GM21423 (cell line): ENCODE results near the gene CADPS2.

ENCODE experiments used
- ATAC-seq: cut with Tn5 transposase; IDR thresholded peaks from one replicate; pipeline ENCODE4 v1.9.1; 2021; ENCODE audit warnings: mild to moderate bottlenecking, moderate library complexity; ENCODE audit not compliant: unreplicated experiment

The CADPS2 gene

DNA sequence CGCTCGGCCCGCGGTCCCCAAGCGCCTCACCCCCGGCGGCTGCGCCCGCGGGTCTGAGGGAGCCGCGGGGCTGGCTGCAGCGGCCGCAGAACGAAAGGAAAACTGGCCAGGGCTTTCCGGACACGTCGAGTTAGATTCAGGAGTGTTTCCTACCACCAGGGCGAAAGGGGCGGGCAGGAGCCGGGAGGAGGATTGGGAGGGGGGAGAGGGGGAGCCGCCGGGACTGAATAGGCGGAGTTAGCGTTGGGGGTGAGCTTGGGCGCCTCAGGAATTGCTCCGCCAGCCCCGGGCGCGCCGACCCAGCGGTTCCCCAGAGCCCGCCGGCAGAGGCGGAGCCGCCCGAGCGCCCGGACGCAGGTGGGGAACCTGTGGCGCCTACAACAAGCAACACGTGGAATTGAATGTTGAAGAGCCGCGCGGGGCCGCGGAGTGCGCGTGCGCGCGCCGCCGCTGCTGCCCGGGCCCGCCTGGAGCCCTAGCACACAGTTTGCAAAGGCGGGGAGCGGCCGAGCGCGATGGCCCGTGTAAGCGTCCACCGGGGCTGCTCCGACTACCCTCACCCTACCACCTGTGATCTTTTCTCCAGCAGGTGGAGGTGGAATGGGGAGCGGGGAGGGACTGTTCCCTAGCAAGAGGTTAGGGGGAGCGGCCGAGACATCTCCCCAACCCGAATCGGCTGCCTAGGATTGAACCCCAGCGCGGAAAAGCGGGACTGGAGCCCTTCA lies at the start of gene CADPS2:
Gene CADPS2 (minus strand): TSS at position 104 of the 725 bp plus-strand sequence. CDS start 123 bp downstream, outside the sequence.
- ATAC-seq: peak; percentile 69

DNA sequence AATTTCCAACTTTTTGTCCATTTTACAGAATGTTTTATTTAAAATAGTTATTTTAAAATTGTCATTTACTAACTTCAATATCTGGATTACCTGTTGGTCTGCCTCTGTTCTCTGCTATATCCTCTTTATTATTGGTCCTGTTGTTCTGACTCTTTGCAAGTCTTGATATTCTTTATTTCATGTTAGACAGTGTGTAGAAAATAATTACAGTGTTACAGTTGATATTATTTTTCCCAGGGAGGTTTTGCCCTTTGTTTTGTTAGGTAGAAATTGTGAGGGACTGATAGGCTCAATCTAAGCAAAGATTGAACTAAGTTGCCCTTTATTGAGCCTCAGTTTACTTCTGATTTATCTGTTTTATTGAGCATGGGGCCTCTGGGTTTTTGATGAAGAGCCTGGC lies 49.4 kb upstream of the CADPS2 start:
- ATAC-seq: no peak

DNA sequence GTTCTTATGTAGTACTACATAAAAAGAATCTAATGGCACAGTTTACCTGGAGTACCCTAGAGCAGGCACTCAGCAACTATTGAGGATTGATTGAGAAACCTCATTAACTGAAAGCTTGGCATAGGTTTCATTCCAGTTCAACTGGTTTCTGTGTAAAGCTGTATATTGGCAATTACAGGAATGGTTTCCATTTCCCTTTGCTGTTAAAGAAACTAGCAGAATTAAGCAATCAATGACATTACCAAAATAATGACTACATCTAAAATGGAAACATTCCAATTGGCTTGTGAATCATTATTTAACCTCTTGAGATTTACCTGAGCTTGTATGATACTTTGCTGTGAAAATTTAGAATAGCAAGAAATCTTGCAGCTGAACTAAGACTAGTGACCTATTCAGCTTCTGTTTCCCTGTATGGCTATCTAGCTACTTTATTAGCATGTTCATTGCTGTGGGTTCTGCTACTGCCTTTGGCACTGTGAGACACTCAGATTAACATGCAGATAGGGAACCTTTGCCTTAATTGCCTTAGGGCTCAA lies 33.5 kb upstream of the CADPS2 start:
- no peak for ATAC-seq

DNA sequence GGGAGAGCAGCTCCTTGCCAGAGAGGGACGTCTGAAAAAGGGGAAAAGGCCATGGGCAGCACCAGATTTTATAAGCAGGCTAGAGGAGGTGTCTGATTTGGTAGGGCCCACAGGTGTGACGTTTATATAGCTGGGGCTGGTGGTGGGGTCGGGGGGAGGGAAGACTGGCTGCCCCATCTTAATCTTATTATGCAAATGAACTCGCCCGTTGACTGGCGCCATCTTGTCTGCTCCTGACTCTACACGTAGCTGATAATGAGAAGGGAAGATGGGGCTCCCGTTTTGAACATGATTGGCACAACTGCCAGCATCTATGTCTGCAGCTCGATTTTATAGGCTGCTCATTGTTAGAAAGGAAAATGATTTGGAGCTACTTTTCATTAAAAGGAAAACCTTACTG lies 28.6 kb upstream of the CADPS2 start:
- ATAC-seq: no peak

DNA sequence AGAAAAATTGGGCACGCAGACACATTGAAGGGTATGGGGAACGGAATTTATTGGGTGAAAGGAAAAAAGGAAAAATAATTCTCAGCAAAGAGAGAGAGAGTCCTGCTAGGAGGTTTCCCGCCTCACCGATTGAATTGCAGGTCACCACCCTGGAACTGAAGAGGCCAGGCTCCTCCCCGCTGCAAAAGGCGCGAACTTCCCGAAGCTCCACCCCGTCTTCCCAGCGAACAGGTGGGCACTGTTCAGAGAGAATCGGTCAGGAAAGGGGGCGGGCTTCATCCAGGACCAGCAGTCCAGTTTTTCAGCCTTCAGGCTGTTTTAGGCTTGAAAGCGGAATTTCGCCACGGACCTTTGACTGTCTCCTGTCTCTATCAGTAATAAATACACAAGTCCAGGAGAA lies 27.3 kb upstream of the CADPS2 start:
- ATAC-seq: no peak

DNA sequence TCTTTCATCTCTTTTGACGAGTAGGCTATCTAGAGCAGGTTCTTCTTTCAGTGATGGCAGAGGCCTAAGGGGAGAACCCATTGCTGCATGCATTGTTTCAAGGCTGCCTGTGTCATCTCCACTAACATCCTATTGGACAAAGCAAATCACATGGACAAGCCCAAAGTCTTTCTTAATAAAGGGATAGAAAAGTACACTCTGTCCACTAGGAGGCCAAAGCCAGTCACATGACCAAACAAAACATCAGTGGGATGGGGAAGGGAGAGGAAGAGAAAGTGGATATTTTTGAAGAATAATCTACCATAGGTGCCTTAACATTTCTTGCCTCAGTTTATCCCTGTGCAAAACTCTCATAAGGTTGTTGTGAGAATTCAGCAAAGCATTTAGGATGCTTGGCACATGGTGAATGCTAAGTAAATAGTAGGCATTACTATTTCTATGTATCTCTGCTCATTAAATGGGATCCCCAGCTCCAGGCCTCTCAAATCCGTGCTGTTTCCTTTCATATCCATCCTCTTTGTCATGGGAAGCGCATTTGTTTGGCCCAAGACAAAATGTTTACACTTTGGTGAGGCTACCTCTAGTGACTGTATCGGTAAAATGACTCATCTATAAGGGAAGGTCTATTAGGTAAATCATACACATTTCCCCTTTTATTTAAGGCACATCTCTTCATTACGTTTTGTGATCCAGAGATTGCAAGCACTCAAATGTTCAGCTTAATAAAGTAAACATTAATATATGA lies 16.7 kb upstream of the CADPS2 start:
- no peak for ATAC-seq

DNA sequence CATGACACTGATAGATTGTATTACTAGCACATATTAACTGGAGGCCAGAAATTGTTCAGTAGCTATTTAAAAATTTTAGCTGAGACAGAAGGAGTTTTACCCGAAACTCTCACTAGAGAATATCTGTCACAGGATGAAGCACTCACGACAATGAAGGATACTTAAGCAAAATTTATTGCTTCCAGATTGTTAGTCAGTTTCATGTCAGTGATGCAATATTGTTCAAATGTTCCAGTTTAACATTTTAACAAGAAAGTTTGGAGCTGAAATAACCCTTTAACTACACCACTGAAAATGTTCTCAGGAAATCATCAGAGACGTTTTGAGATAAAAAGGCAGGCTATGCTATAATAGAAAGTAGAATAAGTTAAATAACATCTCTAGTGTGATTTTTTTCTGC lies 15.0 kb upstream of the CADPS2 start:
- no peak for ATAC-seq

DNA sequence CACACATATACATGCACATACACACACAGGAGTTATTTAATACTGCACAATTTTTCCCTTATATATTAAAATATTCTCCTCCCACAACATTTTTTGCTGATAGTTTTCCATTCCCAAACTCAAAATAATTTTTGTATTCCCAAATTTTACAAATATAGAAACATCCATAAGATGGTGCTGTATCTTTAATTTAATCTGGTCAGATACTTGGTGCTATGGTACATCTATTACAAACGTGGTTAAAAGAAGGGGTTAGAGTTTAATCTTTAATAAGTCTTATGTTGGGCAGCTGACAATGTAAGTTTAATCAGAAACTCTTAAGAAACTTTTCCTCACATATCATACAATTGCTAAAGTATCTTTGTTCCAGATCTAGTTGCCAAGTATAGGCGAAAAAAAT lies 10.2 kb upstream of the CADPS2 start:
- no peak for ATAC-seq

DNA sequence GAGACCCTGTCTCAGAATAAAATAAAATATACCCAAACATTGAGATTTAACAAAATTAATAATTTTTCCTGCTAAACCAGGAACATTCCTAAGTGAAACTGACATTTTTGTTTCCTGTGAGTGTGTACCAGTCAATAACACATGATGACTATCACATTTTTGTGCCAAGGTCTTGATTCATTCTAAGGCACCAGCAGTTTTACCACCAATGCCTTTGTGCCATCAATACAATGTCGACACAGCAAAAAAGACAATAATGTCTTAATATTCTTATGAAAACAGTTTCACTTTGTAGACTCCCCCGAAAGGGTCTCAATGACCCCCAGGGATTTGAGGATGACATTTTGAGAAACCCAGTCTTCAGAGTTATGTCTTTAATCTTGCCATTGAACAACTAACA lies 7.2 kb upstream of the CADPS2 start:
- no peak for ATAC-seq

DNA sequence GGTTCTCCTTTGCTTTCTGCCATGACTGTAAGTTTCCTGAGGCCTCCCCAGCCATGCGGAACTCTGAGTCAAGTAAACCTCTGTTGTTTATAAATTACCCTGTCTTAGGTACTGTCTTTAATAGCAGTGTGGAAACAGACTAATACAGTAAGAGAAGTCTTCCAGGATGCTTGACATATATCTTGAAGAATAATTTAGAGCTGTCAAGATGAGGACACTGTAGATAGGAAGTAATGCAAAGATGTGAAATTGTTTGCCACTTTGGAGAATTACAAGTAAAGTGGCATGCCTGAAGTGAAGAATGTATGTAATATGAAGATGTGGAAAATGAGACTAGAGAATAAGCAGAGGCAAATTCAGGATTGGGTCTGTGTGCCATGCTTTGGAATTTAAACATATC lies 2.9 kb upstream of the CADPS2 start:
- ATAC-seq: no peak

DNA sequence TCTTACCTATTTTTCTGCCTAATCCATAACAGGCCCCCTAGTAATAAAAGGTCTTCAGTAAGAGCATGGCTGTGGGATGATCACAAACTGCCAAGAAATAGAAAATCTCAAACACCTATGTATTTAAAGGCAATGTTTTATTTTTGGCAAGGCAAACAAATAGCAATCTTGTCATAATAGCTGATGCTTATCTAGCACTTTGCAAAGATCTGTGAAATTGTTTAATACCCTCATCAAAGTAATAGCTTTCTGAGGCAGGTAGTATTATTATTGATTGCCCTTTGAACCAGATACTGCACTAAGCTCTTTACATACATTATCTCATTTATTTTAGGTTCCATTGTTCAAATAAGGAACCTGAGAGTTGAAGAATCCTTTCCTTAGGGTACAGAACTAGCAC lies 1.6 kb upstream of the CADPS2 start:
- ATAC-seq: no peak

DNA sequence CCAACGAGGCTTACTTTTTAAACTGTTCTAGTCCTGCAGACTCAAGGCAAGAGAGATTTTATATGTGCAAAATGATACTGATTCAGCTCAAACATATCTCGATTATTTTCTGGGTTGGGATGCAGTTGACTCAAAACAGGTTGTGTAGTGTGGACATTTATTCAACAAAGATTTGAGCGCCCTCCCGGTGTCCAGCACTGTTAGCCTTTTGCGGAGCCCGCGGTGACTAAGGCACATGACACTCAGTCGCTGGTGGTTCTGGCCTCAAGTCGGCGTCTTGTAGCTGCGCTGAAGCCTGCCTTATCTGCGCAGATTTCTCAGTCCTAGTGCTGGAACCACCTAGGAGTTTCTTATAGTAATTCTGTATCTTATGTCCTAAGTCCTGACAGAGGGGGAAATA lies 938 bp upstream of the CADPS2 start:
- no peak for ATAC-seq

DNA sequence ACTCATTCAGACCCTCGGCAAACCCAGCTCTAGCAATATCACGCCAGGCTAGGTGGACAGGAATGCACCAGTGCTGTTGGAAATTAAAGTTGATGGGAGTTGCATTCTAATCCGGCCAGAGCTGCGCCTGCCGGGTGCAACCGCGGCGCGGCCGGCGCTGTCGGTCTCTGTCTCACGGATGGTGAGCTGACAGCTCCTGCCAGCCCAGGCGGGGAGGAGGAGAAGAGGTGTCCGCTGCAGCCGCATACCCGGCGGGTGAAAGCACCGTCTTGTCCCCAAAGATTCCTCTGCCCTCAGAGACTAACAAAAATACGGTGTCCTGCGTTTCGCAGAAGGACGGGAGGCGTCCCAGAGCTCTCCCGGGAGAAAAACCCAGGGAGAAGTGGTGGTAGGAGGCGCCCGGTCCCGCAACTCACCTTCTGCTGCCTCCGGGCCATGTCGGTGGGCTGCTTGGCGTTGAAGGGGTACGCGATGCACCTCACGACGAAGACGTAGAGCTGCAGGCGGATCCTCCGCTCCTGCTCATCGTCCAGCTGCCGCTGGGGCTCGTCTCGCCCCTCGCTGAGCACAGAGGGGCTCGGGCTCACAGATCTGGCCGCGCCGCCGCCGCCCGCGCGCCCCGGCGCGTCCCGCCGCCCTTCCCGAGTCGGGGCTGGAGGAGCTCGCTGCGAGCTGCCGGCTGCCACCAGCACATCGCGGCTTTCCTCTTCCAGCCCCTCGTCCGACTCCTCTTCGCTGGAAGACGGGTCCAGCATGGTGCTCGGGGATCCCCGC lies 490 bp downstream of the CADPS2 start:
- peak; percentile 37 for ATAC-seq

DNA sequence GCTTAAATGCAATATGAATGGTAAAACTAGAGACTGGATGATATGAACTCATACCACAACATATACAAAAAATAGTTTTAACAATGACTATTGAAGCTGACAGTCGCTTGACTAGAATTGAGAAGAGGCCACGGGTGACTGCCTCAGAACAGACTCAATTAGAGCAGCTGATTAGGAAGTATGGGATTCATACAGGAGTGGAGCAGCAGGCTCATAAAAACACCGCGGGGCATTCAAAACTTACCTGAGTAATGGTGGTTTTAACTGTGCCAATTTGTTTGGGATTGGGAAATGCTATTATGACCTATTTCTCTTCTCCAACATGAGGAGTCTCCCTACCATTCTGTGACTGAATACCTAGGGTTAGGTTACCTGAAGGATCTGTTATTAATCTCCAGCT lies 2.1 kb downstream of the CADPS2 start:
- no peak for ATAC-seq

DNA sequence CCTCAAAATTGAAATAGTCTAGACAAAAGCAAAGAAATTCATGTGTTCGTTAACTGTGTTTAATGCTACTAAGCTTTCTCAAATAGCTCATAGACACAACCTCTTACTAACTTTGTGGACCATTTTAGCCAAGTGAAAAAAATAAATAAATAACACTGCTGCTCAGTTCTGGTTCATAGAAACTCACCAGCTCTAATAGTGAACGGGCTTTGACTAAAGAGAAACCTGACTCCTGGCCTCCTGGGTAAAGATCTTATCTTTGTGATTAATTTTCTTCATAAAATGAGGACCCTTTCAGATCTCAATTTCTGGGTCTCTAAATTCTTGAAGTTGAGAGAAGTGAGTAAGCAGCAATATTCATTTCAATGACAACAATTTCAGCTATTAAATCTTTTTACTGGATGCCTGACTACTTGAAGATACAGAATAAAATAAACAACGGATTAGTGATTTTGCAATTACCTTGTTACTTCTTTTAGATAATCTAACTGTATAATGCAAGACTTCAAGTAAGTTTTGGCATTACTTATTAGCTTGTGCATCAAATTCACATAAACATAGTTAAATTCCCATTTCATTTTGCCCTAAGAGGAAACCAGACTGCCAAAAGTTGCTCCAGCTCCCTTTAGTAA lies 3.1 kb downstream of the CADPS2 start:
- ATAC-seq: no peak

DNA sequence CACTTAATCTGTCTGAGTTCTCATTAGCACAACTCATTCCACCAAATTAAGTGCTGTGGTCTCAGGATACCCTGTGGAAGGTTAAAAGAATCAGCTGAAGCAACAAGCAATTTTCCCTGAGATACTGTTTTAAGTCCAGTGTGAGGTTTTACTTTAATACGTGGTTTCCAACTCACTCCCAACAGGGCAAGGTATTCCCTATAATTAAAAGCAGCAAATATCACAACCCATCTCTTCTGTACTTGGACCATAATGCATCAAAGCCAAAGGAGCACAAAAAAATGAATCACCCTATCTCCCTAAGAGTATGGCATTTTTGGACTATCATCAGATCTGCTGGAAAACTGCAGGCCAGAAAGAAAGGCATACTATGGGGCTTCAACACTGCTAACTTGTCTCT lies 4.9 kb downstream of the CADPS2 start:
- ATAC-seq: no peak

DNA sequence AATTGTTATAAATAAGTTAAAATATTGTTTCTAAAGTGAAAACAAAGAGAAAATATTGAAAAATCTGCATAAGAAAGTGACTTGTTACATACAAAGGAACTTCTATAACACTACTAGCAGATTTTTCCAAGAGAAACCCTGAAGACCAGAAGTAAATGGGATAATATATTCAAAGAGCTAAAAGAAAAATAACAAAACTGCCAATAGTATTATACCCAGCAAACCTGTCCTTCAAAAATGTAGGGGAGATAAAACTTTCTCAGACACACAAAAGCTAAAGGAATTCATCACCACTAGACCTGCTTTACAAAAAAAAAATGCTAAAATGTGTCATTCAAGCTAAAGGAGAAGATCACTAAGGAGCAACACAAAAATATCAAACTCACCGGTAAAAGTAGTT lies 17.0 kb downstream of the CADPS2 start:
- no peak for ATAC-seq

DNA sequence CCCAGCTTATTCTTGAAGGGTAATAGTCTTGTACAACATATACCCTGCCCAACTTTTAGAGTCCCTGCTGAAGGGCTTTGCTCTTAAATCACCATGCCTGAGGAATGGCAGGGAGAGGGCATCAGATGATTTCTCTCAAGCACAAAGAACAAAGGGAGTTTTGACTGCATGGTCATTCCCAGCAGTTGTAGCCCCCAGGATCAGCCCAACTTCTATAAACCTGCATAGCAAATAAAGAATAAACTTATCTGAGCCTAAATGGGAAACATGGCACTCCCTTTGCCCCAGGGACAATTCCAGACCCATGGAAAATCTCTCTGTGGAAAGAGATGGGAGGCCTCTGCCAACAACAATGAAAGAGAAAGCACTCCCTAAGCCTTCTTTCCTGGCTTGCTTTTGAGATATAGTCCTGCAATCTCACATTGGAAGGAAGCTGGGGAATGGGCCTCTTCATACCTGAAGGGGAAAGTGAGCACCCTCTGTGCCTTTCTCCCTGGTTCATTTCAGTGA lies 18.7 kb downstream of the CADPS2 start:
- no peak for ATAC-seq

DNA sequence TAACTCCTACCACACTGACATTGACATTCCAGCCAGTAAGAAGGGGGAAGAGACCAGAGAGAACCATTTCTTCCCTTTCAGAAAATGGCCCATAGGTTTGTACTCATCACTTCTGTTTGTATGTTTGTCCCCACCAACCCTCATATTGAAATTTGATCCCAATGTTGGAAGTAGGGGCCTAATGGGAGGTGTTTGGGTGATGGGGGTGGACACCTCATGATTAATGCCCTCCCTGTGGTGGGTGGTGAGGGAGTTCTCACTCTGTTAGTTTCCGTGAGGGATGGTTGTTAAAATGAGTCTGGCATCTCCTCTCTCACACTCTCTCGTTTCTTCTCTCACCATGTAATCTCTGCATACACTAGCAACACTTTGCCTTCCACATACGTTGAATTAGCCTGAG lies 21.4 kb downstream of the CADPS2 start:
- ATAC-seq: no peak

DNA sequence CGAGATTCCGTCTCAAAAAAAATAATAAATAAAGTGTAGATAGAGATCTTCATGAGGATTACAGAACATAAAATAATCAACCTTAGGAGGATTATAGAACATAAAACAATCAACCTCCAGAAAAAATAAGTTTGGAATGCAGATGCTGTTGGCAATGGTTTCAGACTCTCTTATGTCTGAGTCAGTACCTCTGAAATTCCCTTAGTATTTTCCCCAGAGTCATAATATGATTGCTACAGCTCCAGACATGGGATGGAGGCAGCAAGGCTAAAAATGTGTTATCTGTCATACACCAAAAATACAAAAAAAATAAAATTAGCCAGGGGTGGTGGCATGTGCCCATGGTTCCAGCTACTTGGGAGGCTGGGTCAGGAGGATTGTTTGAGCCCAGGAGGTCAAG lies 22.2 kb downstream of the CADPS2 start:
- no peak for ATAC-seq

DNA sequence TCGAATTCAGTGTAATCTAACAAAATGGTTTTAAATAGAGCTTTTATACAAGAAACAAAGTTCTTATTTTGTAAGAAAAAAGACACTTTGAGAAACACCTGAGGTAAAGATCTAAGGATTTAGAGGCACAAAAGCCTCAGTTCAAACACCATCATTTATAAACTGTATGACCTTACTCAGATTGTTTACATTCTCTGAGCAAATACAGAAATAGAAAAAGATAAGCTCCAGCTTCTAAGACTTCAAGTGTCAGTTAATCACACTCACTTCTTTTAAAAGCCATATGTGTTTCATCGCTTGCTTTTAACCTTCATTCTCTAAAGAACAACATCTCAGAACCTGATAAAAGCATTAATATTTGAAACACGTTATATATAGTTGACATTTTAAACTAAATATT lies 27.9 kb downstream of the CADPS2 start:
- ATAC-seq: no peak
